Activated T-cell treated with anti-CD3 and anti-CD28 coated beads, Interleukin-2, amount 50 U/mL, for 72 hours (primary cell): ENCODE measurements around the gene MAP3K10. TPM values are rescaled to one million over a fixed set of nuclear protein-coding genes. Genes with fewer than 3 reads are reported as not detected.

Experiments used
- ATAC-seq, 2 donors: fragments of 150-1000 bp; cut with Tn5 transposase; replicated peaks in 1 of 2; 2 replicates each; pipeline ENCODE4 v1.10.0; 2021; ENCODE audit warnings: moderate library complexity in 2 of 2, mild to moderate bottlenecking in 1 of 2
- DNase-seq, 2 donors: peaks; one replicate each; pipeline ENCODE4 v3.0.0; 2021 to 2022; ENCODE audit warnings: mixed read lengths in 1 of 2
- H3K27ac Mint-ChIP-seq: one replicate; pipeline ENCODE4 v1.8.0; 2022; ENCODE audit warnings: mild to moderate bottlenecking, moderate library complexity, mixed read lengths
- H3K27me3 Mint-ChIP-seq: one replicate; pipeline ENCODE4 v1.8.0; 2022; ENCODE audit warnings: low read depth, mixed read lengths
- H3K36me3 Mint-ChIP-seq, 2 donors: one replicate each; pipeline ENCODE4 v1.8.0; 2022; ENCODE audit warnings: mixed read lengths in 2 of 2, mild to moderate bottlenecking in 1 of 2; ENCODE audit not compliant: insufficient read depth in 2 of 2
- H3K4me1 Mint-ChIP-seq: one replicate; pipeline ENCODE4 v1.8.0; 2022; ENCODE audit warnings: low read depth, mixed read lengths
- H3K4me3 Mint-ChIP-seq, 2 donors: one replicate each; pipeline ENCODE4 v1.8.0; 2022; ENCODE audit warnings: mild to moderate bottlenecking in 2 of 2, mixed read lengths in 2 of 2, moderate library complexity in 2 of 2
- H3K9me3 Mint-ChIP-seq, 2 donors: one replicate each; pipeline ENCODE4 v1.8.0; 2022; ENCODE audit warnings: mixed read lengths in 2 of 2
- total RNA-seq, 2 donors: library from RNA; stranded (reverse); gene quantifications; one replicate each; pipeline ENCODE4 v1.2.3, GENCODE V29; 2022

MAP3K10 gene
- total RNA-seq, 2 donors from 2014 or later, result 12.7 to 22.0 TPM

DNA sequence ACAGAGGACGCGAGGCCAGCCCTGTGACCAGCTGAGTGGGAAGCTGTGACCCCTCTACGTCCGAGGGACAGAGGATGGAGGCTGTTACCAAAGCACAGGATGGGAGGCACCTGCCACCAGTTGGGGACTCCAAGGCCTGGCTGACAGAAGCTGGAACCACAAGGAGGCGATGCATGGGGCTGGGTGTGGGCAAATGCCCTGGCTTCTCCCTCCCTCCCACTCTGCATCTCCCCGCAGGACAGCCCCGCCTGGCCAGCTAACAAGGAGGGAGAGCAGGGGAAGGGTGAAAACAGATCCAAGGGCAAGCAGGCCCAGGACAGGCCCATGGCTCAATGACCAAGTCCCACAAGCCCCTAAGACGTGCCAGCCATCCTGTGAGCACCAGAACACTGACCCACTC lies 65.3 kb downstream of the MAP3K10 start:
- Mint-ChIP-seq H3K36me3 (peaks cover 0 to 12% of the 10 kb centered on the region in 2 donors), H3K9me3 (no peaks in the 10 kb centered on the region), H3K27ac (no peak overlapping the region), H3K27me3 (no peaks in the 10 kb centered on the region), H3K4me1 (peaks cover 16% of the 10 kb centered on the region), H3K4me3 (no peak overlapping the region)
- DNase-seq, result no peak
- no peak for ATAC-seq

DNA sequence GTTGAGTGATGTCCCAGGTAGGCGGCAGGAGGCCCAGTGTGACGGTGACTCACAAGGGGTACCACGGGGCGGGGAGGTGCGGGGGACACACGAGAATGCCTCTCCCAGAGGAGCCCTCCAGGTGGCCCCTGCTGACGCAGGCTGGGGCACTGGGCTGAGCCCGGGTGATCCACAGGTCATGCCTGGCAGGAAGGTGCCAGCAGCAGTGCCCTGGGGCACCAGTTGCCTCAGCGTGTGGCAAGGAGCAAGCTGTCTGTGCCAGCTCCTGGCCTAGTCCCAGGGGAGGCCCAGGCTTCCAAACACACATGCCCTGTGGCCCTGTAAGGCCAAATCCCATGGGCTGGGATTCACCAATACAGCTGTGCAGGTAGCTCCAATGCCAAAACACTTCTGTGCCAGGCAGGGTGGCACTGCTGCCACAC lies 65.9 kb downstream of the MAP3K10 start:
- Mint-ChIP-seq H3K27me3 (no peaks in the 10 kb centered on the region), H3K9me3 (no peaks in the 10 kb centered on the region), H3K4me3 (no peak overlapping the region), H3K36me3 (peaks cover 0 to 13% of the 10 kb centered on the region in 2 donors), H3K27ac (no peak overlapping the region), H3K4me1 (peaks cover 22% of the 10 kb centered on the region)
- DNase-seq, result no peak
- ATAC-seq, result no peak

DNA sequence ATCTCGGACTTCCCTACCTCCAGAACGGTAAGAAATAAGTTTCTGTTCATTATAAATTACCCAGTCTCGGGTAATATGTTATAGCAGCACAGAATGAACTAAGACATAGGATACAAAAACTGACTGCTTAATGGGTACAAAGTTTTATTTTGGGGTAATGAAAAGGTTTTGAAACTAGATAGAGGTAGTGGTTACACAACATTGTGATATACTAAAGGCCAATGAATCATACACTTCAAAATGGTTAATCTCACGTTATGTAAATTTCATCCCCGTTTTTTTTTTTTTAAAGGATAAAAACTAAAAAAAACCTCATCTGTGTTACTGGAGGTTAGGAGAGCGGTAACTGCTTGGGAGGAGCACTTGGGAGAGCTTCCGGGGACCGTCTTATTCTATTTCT lies 70.4 kb downstream of the MAP3K10 start:
- ATAC-seq (no peak), DNase-seq (no peak)
- Mint-ChIP-seq H3K9me3 (no peaks in the 10 kb centered on the region), H3K36me3 (peaks cover 0 to 13% of the 10 kb centered on the region in 2 donors), H3K4me1 (peaks cover 32% of the 10 kb centered on the region), H3K4me3 (no peak overlapping the region), H3K27ac (no peak overlapping the region), H3K27me3 (no peaks in the 10 kb centered on the region)

DNA sequence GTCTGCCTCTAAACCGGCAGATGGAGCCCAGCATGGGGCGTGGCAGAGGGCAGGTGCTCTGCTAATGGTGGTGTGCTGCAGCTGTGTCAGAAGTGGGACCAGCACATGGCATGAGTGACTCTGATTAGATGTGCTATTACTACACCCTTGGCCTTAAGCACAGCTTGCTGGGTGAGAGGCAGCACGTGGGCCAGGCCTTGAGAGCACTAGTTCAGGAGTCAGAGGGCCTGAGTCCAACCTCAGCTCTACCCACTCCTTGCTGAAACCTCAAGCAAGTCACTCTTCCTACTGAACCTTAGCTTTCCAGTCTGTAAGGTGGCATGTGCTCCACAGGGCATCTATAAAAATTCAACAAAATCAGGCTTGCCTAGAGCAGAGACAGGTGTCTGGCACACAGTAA lies 71.2 kb downstream of the MAP3K10 start:
- Mint-ChIP-seq H3K27me3 (no peaks in the 10 kb centered on the region), H3K36me3 (peaks cover 0 to 13% of the 10 kb centered on the region in 2 donors), H3K9me3 (no peaks in the 10 kb centered on the region), H3K4me3 (no peak overlapping the region), H3K4me1 (peaks cover 27% of the 10 kb centered on the region), H3K27ac (no peak overlapping the region)
- DNase-seq, result no peak
- ATAC-seq, result no peak

DNA sequence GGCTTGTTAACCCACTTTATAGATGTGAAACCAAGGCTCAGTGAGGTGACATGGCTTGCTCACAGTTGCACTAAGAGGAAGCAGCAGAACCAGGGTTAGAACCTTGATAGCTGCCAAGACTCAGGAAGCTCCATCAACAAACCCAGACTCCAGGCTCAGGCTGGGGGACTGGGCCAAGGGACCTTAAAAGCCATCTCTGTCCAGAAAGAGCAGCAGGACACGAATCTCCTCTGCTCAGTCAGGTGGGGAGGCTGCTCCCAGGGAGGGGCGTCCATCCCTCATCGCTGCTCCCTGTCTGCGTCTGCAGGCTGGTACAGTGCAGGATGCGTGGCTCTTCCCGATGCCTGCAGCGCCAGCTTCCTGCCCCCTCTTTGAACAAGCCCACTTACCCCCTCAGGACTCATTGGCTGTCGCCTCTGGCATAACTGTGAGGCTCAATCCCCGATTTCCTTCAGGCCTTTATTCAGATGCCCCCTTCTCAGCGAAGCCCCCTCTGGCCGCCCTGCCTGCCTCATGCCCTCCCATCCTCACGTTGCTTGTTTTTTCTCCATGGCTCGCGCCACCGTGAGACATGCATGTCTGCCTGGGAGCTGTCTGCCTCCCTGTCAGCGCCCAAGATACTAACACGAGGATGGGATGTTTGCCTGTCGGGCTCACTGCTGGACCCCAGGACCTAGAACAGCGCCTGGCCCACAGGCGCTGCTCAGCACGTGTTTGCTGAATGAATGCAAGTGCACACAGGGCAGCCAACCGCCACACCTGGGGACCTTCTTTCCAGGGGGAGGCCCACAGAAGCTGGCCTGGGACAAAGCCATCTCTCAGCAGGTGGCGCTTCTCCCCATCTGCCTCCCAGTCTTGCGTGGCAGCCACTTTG lies 72.5 kb downstream of the MAP3K10 start:
- peaks cover 28% of the 10 kb centered on the region for H3K4me1 Mint-ChIP-seq
- DNase-seq (no peak), ATAC-seq (no peak)
- peaks cover 0 to 12% of the 10 kb centered on the region in 2 donors for H3K36me3 Mint-ChIP-seq
- no peaks in the 10 kb centered on the region for H3K9me3 Mint-ChIP-seq
- no peaks in the 10 kb centered on the region for H3K27me3 Mint-ChIP-seq
- no peak overlapping the region for H3K4me3 Mint-ChIP-seq
- H3K27ac Mint-ChIP-seq, result no peak overlapping the region

DNA sequence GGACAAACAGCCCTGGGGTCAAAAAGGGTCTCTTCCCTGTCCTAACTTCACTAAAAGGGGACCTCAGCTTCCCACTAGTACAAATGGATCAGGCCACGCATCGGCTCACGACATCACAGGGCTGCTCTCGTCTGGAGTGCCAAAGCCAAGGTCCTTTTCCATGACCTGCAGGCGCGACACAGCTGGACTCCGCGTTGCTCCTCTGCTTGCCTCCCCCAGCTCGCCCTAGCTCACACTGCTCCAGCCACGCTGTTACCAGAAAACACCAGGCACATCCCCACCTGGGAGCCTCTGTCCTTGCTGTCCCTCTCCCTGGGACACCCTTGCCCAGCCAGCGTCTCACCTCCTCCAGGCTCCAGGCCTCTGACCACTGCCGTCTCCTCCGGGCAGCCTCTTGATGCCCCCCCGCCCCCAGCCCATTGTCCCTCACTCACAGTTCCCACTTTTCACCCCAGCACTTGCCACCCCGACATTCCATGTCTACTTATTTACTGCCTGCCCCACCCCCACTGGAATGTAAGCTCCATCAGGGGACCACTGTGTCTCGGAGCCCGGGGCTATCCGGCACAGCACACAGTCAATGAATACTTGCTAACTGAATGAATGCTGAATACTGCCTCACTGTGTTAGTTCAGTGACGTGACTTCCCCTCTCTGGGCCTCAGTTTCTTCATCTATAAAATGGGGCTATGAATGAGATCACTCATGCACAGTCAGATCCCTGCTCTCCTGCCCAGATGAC lies 73.3 kb downstream of the MAP3K10 start:
- Mint-ChIP-seq H3K36me3 (peaks cover 0 to 12% of the 10 kb centered on the region in 2 donors), H3K4me3 (no peak overlapping the region), H3K4me1 (peaks cover 34% of the 10 kb centered on the region), H3K9me3 (no peaks in the 10 kb centered on the region), H3K27ac (no peak overlapping the region), H3K27me3 (no peaks in the 10 kb centered on the region)
- ATAC-seq (no peak), DNase-seq (no peak)

Other genes with a start within 250 kb of the MAP3K10 start
- gene PSMC4, start 220.3 kb upstream of the MAP3K10 start, total RNA-seq, result 100 to 1,000 TPM; 101 to 114 TPM
- gene ZNF546, start 194.4 kb upstream of the MAP3K10 start, total RNA-seq, result 1 to 10 TPM; 4.5 to 6.1 TPM
- 10 to 100 TPM; 11.7 to 15.9 TPM for gene ZNF780B, start 135.2 kb upstream of the MAP3K10 start, total RNA-seq
- gene ZNF780A, start 100.5 kb upstream of the MAP3K10 start, total RNA-seq, result 10 to 100 TPM; 13.8 to 15.0 TPM
- not detected for gene TTC9B, start 27.0 kb downstream of the MAP3K10 start, total RNA-seq
- gene CCNP, start 35.3 kb downstream of the MAP3K10 start, total RNA-seq, result 1 to 10 TPM in 1 of 2 donors, under 1 TPM in 1; 0.81 to 1.2 TPM
- gene AKT2, start 93.9 kb downstream of the MAP3K10 start, total RNA-seq, result 100 to 1,000 TPM; 190 to 197 TPM
- gene C19orf47, start 157.0 kb downstream of the MAP3K10 start, total RNA-seq, result 10 to 100 TPM; 20.7 to 24.8 TPM
- 100 to 1,000 TPM in 1 of 2 donors, 10 to 100 TPM in 1; 99.8 to 102 TPM for gene PLD3, start 157.3 kb downstream of the MAP3K10 start, total RNA-seq
- under 1 TPM in 1 of 2 donors, not detected in 1; 0.12 TPM for gene HIPK4, start 198.8 kb downstream of the MAP3K10 start, total RNA-seq
- 1 to 10 TPM; 3.4 to 3.7 TPM for gene PRX, start 222.0 kb downstream of the MAP3K10 start, total RNA-seq
- gene SERTAD1, start 234.6 kb downstream of the MAP3K10 start, total RNA-seq, result 10 to 100 TPM; 12.9 to 16.9 TPM